GM12878 (cell line): ENCODE data around the gene POR. TPM values are rescaled to one million over a fixed set of nuclear protein-coding genes. Genes with fewer than 3 reads are reported as not detected.

Source experiments
- ATAC-seq: fragments of 200-7000 bp; cut with Tn5 transposase; 3 replicates; pipeline ENCODE4 v1.9.1; 2020; ENCODE audit warnings: mild to moderate bottlenecking, moderate library complexity
- BruUV-seq: library from RNA; stranded (reverse); fragments of 400-500 nt; replicated peaks from 2 replicates; lab custom pipeline; 2021; lab: Mats Ljungman, UMichigan
- CTCF ChIA-PET: fragments of 300-600 bp; sonication (Branson Sonifier 250); formaldehyde crosslinking; extraction: SDS; loops from one replicate; lab custom pipeline; 2021; ENCODE audit warnings: inconsistent platforms; lab: Yijun Ruan, JAX
- POLR2A ChIA-PET: fragments of 350-600 bp; formaldehyde crosslinking; extraction: SDS; loops from one replicate; lab custom pipeline; 2021; ENCODE audit warnings: inconsistent platforms; lab: Charles Lee
- RAD21 ChIA-PET: fragments of 300-600 bp; sonication (Branson Sonifier 250); formaldehyde crosslinking; loops from one replicate; lab custom pipeline; 2023; ENCODE audit warnings: antibody characterized with exemption; ENCODE audit not compliant: unreplicated experiment; lab: Charles Lee
- SMC1A ChIA-PET: fragments of 300-600 bp; sonication (Branson Sonifier 250); formaldehyde crosslinking; loops from one replicate; lab custom pipeline; 2023; ENCODE audit not compliant: unreplicated experiment, uncharacterized antibody; lab: Charles Lee
- DNase-seq: peaks from one replicate; pipeline ENCODE4 v3.0.0-alpha.2; 2011; ENCODE audit warnings: low read depth, low spot score
- FAIRE-seq: peaks from 3 replicates; lab custom pipeline; 2011; peaks lifted over from hg19 to GRCh38; lab: Jason Lieb, UNC
- H2AFZ ChIP-seq: 2 replicates; pipeline ENCODE4 v1.6.0; 2011; ENCODE audit warnings: low read depth, low read length, control low read depth; ENCODE audit not compliant: control insufficient read depth
- H3K27ac ChIP-seq: 2 replicates; pipeline ENCODE4 v1.5.1; 2011; ENCODE audit warnings: control low read depth; ENCODE audit not compliant: control insufficient read depth, insufficient read depth
- H3K27me3 ChIP-seq, 2 experiments: replicated peaks in 1 of 2; 2 replicates each; pipeline versions ENCODE4 v1.6.0 to v1.6.1; 2011; ENCODE audit warnings: low read length in 1 of 2; ENCODE audit not compliant: control insufficient read depth in 2 of 2, insufficient read depth in 2 of 2
- H3K36me3 ChIP-seq, 2 experiments: 2 replicates each; pipeline ENCODE4 v1.5.1; 2011; ENCODE audit warnings: low read length in 1 of 2; ENCODE audit not compliant: control insufficient read depth in 2 of 2, insufficient read depth in 2 of 2
- H3K4me1 ChIP-seq: 2 replicates; pipeline ENCODE4 v1.6.1; 2011; ENCODE audit warnings: mild to moderate bottlenecking, low read length, moderate library complexity, mixed read lengths; ENCODE audit not compliant: control insufficient read depth, insufficient read depth
- H3K4me2 ChIP-seq: 2 replicates; pipeline ENCODE4 v1.6.0; 2011; ENCODE audit warnings: control low read depth; ENCODE audit not compliant: control insufficient read depth, insufficient read depth
- H3K4me3 ChIP-seq: fragments of 200-600 bp; sonication (generic); 2 replicates; pipeline ENCODE4 v1.5.1; 2016
- H3K79me2 ChIP-seq: 2 replicates; pipeline ENCODE4 v1.6.0; 2011; ENCODE audit warnings: low read length; ENCODE audit not compliant: control insufficient read depth, insufficient read depth
- H3K9ac ChIP-seq: 2 replicates; pipeline ENCODE4 v1.8.0; 2011; ENCODE audit warnings: low read length, control low read depth, mixed read lengths; ENCODE audit not compliant: control insufficient read depth, insufficient read depth
- H3K9me3 ChIP-seq: replicated peaks from 3 replicates; pipeline ENCODE4 v1.5.1; 2011; ENCODE audit warnings: mild to moderate bottlenecking, low read length; ENCODE audit not compliant: control insufficient read depth, insufficient read depth
- H4K20me1 ChIP-seq: 2 replicates; pipeline ENCODE4 v1.6.0; 2011; ENCODE audit not compliant: control insufficient read depth, insufficient read depth
- BACH1 ChIP-seq: fragments of 450-650 bp; IDR thresholded peaks from 2 replicates; pipeline ENCODE4 v1.6.1; 2017; ENCODE audit warnings: mild to moderate bottlenecking, borderline replicate concordance
- FOS ChIP-seq: IDR thresholded peaks from 3 replicates; pipeline ENCODE4 v1.6.1; 2011; ENCODE audit warnings: borderline replicate concordance; ENCODE audit not compliant: insufficient read length; ENCODE audit errors: extremely low read depth
- FOXK2 ChIP-seq: fragments of 450-650 bp; IDR thresholded peaks from 2 replicates; pipeline ENCODE4 v1.6.1; 2017; ENCODE audit warnings: mild to moderate bottlenecking, moderate library complexity
- MEF2B ChIP-seq: fragments of 450-650 bp; IDR thresholded peaks from 2 replicates; pipeline ENCODE4 v1.6.1; 2018; ENCODE audit warnings: mild to moderate bottlenecking, moderate library complexity; ENCODE audit not compliant: partially characterized antibody, poor library complexity, severe bottlenecking
- MTA2 ChIP-seq: fragments of 450-650 bp; IDR thresholded peaks from 2 replicates; pipeline ENCODE4 v1.6.1; 2016; ENCODE audit warnings: low read depth, mild to moderate bottlenecking, moderate library complexity
- MYB ChIP-seq: fragments of 150-350 bp; IDR thresholded peaks from 2 replicates; pipeline ENCODE4 v1.6.1; 2014; ENCODE audit warnings: mild to moderate bottlenecking, low read depth, low read length, borderline replicate concordance
- NFIC ChIP-seq: IDR thresholded peaks from 2 replicates; pipeline ENCODE4 v1.6.1; 2012; ENCODE audit warnings: low read depth, mild to moderate bottlenecking, inconsistent platforms, low read length, moderate library complexity
- PAX5 ChIP-seq: IDR thresholded peaks from 2 replicates; pipeline ENCODE4 v1.6.1; 2011; ENCODE audit warnings: low read depth, low read length, borderline replicate concordance
- POLR2AphosphoS2 ChIP-seq: IDR thresholded peaks from 2 replicates; pipeline ENCODE4 v1.6.1; 2011; ENCODE audit warnings: low read depth, mild to moderate bottlenecking, low read length, improper control_type of control experiment, moderate library complexity
- SREBF2 ChIP-seq: IDR thresholded peaks from 2 replicates; pipeline ENCODE4 v1.6.1; 2012; ENCODE audit warnings: mild to moderate bottlenecking, low read length
- TARDBP ChIP-seq: IDR thresholded peaks from 2 replicates; pipeline ENCODE4 v1.6.1; 2016; ENCODE audit warnings: borderline replicate concordance
- TCF7 ChIP-seq: IDR thresholded peaks from 2 replicates; pipeline ENCODE4 v1.6.1; 2014; ENCODE audit warnings: antibody characterized with exemption, borderline replicate concordance
- ZNF207 ChIP-seq: fragments of 450-650 bp; IDR thresholded peaks from 2 replicates; pipeline ENCODE4 v1.6.1; 2014; ENCODE audit warnings: antibody characterized with exemption, mild to moderate bottlenecking, borderline replicate concordance
- ZNF622 ChIP-seq: fragments of 450-650 bp; IDR thresholded peaks from 2 replicates; pipeline ENCODE4 v1.6.1; 2017; ENCODE audit warnings: mild to moderate bottlenecking, inconsistent platforms
- WGBS: methylation state at CpG from one replicate; pipeline ENCODE4 v1.1.6; 2016; ENCODE audit warnings: low lambda C conversion rate; ENCODE audit not compliant: insufficient replicate concordance, insufficient coverage; ENCODE audit errors: missing lambda C conversion rate; 5-methylcytosine and 5-hydroxymethylcytosine counted together
- in situ Hi-C: fragments of 300-500 bp; cut with MboI; formaldehyde crosslinking; loops from 9 replicates; pipeline ENCODE4 v1.14.3; 2018; ENCODE audit warnings: mixed read lengths
- intact Hi-C: fragments of 100-400 bp; cut with micrococcal nuclease; formaldehyde crosslinking; loops from one replicate; pipeline ENCODE4 v1.14.2; 2022; ENCODE audit not compliant: unreplicated experiment
- polyA plus RNA-seq, 11 experiments: library from polyadenylated mRNA; depleted of rRNA in 4 of 11; unstranded in 6 of 11; stranded (reverse) in 5 of 11; fragments of >200 nt; fragmentation: Nextera tagmentation in 4 of 11; fragmentation: Illumina TruSeq in 1 of 11; extraction: Ambion mirVana in 4 of 11; extraction: Trizol in 1 of 11; gene quantifications; 1 replicate in 1 of 11; 2 replicates in 10 of 11; pipeline versions ENCODE4 v1.2.1 to v1.2.3, GENCODE V29; 2011 to 2016; ENCODE audit warnings: inconsistent platforms in 2 of 11, missing spikeins in 2 of 11, low read depth in 1 of 11
- total RNA-seq, 4 experiments: library from RNA; depleted of rRNA in 3 of 4; stranded (reverse); fragments of >200 nt in 3 of 4; fragmentation: Illumina TruSeq in 1 of 4; extraction: Trizol in 1 of 4; gene quantifications; 2 replicates each; pipeline versions ENCODE4 v1.2.1 to v1.2.3, GENCODE V29; 2013 to 2021
- TF ChIP-seq, protein P1 (sequence below): IDR thresholded peaks from 2 replicates; pipeline ENCODE4 v1.6.1; 2012; ENCODE audit warnings: low read depth, low read length, improper control_type of control experiment
- TF ChIP-seq, protein P2 (sequence below): IDR thresholded peaks from 2 replicates; pipeline ENCODE4 v1.6.1; 2012; ENCODE audit warnings: low read length, inconsistent platforms
- TF ChIP-seq, protein P3 (sequence below): fragments of 450-650 bp; formaldehyde crosslinking; IDR thresholded peaks from 2 replicates; pipeline ENCODE4 v1.4.0; 2020; ENCODE audit warnings: mild to moderate bottlenecking, moderate library complexity
- TF ChIP-seq, protein P4 (sequence below): fragments of 450-650 bp; IDR thresholded peaks from 2 replicates; pipeline ENCODE4 v1.6.1; 2018; ENCODE audit warnings: mild to moderate bottlenecking, low read depth, moderate library complexity; ENCODE audit not compliant: partially characterized antibody

Gene POR
- total and polyA plus RNA-seq, 10 of the 15 experiments (the other 5 are each of a cell fraction or from before 2014, with no cell fraction given): 2.2 to 75.8 (median 35.9) TPM

DNA sequence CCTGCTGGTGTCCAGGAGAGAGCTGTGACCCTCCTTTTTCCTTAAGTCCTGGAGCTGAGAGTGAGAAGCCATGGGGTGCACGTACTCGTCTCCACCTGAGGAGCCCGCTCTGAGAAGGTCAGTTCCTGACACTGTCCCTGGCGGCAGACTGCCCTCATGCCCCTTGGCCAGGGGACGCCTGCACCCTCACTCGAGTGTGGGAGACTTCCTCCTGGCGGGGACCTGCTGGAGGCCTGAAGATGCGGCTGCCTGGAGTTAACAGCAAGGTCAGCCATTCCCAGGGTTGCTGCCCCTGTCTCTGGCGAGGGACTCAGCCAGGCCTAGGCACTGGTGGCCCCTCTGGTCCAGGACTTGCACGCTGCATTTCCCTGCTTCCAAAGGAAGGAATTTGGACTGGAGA lies 53.1 kb downstream of the POR start:
- POLR2A ChIA-PET: no interaction called here
- in situ Hi-C loops: no loop called here
- H3K27ac ChIP-seq: no peak overlapping the region
- H4K20me1 ChIP-seq: no peaks in the 10 kb centered on the region
- no peak overlapping the region for H3K9ac ChIP-seq
- H3K27me3 ChIP-seq: no peaks in the 10 kb centered on the region
- ATAC-seq (no peak), FAIRE-seq (no peak), DNase-seq (no peak)
- SMC1A ChIA-PET: no interaction called here
- H3K4me1 ChIP-seq: no peaks in the 10 kb centered on the region
- H3K79me2 ChIP-seq: no peaks in the 10 kb centered on the region
- H2AFZ ChIP-seq: no peak overlapping the region
- no peak for TF ChIP-seq MYB
- TF ChIP-seq TCF7: no peak
- no peak for TF ChIP-seq FOS
- no peak for TF ChIP-seq BACH1
- TF ChIP-seq MTA2: no peak
- no peak for TF ChIP-seq PAX5
- no peak for TF ChIP-seq FOXK2
- TF ChIP-seq, protein P1, sequence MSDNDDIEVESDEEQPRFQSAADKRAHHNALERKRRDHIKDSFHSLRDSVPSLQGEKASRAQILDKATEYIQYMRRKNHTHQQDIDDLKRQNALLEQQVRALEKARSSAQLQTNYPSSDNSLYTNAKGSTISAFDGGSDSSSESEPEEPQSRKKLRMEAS: no peak
- TF ChIP-seq ZNF622: no peak
- TF ChIP-seq MEF2B: no peak
- TF ChIP-seq NFIC: no peak
- TF ChIP-seq, protein P2, sequence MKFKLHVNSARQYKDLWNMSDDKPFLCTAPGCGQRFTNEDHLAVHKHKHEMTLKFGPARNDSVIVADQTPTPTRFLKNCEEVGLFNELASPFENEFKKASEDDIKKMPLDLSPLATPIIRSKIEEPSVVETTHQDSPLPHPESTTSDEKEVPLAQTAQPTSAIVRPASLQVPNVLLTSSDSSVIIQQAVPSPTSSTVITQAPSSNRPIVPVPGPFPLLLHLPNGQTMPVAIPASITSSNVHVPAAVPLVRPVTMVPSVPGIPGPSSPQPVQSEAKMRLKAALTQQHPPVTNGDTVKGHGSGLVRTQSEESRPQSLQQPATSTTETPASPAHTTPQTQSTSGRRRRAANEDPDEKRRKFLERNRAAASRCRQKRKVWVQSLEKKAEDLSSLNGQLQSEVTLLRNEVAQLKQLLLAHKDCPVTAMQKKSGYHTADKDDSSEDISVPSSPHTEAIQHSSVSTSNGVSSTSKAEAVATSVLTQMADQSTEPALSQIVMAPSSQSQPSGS: no peak
- no peak for TF ChIP-seq TARDBP
- TF ChIP-seq SREBF2: no peak
- TF ChIP-seq POLR2AphosphoS2: no peak
- TF ChIP-seq ZNF207: no peak
- TF ChIP-seq, protein P3, sequence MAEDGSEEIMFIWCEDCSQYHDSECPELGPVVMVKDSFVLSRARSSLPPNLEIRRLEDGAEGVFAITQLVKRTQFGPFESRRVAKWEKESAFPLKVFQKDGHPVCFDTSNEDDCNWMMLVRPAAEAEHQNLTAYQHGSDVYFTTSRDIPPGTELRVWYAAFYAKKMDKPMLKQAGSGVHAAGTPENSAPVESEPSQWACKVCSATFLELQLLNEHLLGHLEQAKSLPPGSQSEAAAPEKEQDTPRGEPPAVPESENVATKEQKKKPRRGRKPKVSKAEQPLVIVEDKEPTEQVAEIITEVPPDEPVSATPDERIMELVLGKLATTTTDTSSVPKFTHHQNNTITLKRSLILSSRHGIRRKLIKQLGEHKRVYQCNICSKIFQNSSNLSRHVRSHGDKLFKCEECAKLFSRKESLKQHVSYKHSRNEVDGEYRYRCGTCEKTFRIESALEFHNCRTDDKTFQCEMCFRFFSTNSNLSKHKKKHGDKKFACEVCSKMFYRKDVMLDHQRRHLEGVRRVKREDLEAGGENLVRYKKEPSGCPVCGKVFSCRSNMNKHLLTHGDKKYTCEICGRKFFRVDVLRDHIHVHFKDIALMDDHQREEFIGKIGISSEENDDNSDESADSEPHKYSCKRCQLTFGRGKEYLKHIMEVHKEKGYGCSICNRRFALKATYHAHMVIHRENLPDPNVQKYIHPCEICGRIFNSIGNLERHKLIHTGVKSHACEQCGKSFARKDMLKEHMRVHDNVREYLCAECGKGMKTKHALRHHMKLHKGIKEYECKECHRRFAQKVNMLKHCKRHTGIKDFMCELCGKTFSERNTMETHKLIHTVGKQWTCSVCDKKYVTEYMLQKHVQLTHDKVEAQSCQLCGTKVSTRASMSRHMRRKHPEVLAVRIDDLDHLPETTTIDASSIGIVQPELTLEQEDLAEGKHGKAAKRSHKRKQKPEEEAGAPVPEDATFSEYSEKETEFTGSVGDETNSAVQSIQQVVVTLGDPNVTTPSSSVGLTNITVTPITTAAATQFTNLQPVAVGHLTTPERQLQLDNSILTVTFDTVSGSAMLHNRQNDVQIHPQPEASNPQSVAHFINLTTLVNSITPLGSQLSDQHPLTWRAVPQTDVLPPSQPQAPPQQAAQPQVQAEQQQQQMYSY (CRISPR knock-in tag): no peak
- TF ChIP-seq, protein P4, sequence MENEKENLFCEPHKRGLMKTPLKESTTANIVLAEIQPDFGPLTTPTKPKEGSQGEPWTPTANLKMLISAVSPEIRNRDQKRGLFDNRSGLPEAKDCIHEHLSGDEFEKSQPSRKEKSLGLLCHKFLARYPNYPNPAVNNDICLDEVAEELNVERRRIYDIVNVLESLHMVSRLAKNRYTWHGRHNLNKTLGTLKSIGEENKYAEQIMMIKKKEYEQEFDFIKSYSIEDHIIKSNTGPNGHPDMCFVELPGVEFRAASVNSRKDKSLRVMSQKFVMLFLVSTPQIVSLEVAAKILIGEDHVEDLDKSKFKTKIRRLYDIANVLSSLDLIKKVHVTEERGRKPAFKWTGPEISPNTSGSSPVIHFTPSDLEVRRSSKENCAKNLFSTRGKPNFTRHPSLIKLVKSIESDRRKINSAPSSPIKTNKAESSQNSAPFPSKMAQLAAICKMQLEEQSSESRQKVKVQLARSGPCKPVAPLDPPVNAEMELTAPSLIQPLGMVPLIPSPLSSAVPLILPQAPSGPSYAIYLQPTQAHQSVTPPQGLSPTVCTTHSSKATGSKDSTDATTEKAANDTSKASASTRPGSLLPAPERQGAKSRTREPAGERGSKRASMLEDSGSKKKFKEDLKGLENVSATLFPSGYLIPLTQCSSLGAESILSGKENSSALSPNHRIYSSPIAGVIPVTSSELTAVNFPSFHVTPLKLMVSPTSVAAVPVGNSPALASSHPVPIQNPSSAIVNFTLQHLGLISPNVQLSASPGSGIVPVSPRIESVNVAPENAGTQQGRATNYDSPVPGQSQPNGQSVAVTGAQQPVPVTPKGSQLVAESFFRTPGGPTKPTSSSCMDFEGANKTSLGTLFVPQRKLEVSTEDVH: no peak
- H3K9me3 ChIP-seq: no peaks in the 10 kb centered on the region
- H3K36me3 ChIP-seq: peaks cover 0 to 2% of the 10 kb centered on the region in 2 experiments; a peak in 3 of 4 replicates
- H3K4me3 ChIP-seq: no peak overlapping the region
- 88% methylated on average over 10 of the region's 10 CpGs for WGBS
- RAD21 ChIA-PET: no interaction called here
- CTCF ChIA-PET: no interaction called here
- intact Hi-C loops: no loop called here
- no TSS peak for BruUV-seq
- H3K4me2 ChIP-seq: no peak overlapping the region
